HepG2 (cell line): ENCODE measurements around the gene RNU5B-1. TPM values are rescaled to one million over a fixed set of nuclear protein-coding genes. Genes with fewer than 3 reads are reported as not detected.
A peak's percentile ranks its signal among the peaks of the same experiment; 100 is the strongest.

Source experiments
- ATF7-NPFF ChIP-seq: sonication (generic); formaldehyde crosslinking; IDR thresholded peaks from 2 replicates; pipeline ENCODE4 v1.8.1; 2023; ENCODE audit warnings: mild to moderate bottlenecking, low read depth, missing genetic modification reagents, moderate library complexity
- BCLAF1 ChIP-seq: fragments of 450-650 bp; IDR thresholded peaks from 2 replicates; pipeline ENCODE4 v1.6.1; 2017; ENCODE audit warnings: mild to moderate bottlenecking
- ERF ChIP-seq: IDR thresholded peaks from 2 replicates; pipeline ENCODE4 v1.6.1; 2018; ENCODE audit warnings: missing biosample characterization, missing genetic modification reagents
- LCORL ChIP-seq, 2 experiments: fragments of 450-650 bp in 1 of 2; sonication (generic) in 1 of 2; formaldehyde crosslinking in 1 of 2; IDR thresholded peaks; 2 replicates each; pipeline versions ENCODE4 v1.5.0 to v1.6.1; 2017 to 2020; ENCODE audit warnings: antibody characterized with exemption in 1 of 2, missing genetic modification reagents in 1 of 2
- MAFF ChIP-seq: IDR thresholded peaks from 2 replicates; pipeline ENCODE4 v1.6.1; 2011; ENCODE audit warnings: low read depth, low read length, improper control_type of control experiment
- MATR3 ChIP-seq: sonication (generic); formaldehyde crosslinking; IDR thresholded peaks from 2 replicates; pipeline ENCODE4 v1.4.0; 2020; ENCODE audit warnings: missing genetic modification reagents
- NCOA5 ChIP-seq: sonication (generic); formaldehyde crosslinking; IDR thresholded peaks from 2 replicates; pipeline ENCODE4 v1.4.0; 2020; ENCODE audit warnings: missing genetic modification reagents
- NFE2L1 ChIP-seq: sonication (generic); formaldehyde crosslinking; IDR thresholded peaks from 2 replicates; pipeline ENCODE4 v1.4.0; 2020; ENCODE audit warnings: missing genetic modification reagents, mild to moderate bottlenecking, borderline replicate concordance
- NFRKB ChIP-seq: fragments of 450-650 bp; IDR thresholded peaks from 2 replicates; pipeline ENCODE4 v1.6.1; 2017
- REPIN1 ChIP-seq: sonication (generic); formaldehyde crosslinking; IDR thresholded peaks from 2 replicates; pipeline ENCODE4 v1.8.0; 2022; ENCODE audit warnings: missing genetic modification reagents, low read depth, mild to moderate bottlenecking, borderline replicate concordance
- RFX1 ChIP-seq: fragments of 450-650 bp; IDR thresholded peaks from 2 replicates; pipeline ENCODE4 v1.6.1; 2017
- RNF2 ChIP-seq: fragments of 450-650 bp; conservative IDR thresholded peaks from 2 replicates; pipeline ENCODE4 v1.6.1; 2016; ENCODE audit warnings: low read depth
- TBX3 ChIP-seq: fragments of 450-650 bp; IDR thresholded peaks from 2 replicates; pipeline ENCODE4 v1.6.1; 2017; ENCODE audit warnings: antibody characterized with exemption, mild to moderate bottlenecking, inconsistent platforms, borderline replicate concordance
- TERF1 ChIP-seq: sonication (generic); formaldehyde crosslinking; IDR thresholded peaks from 2 replicates; pipeline ENCODE4 v1.8.0; 2022; ENCODE audit warnings: mild to moderate bottlenecking, missing genetic modification reagents, moderate library complexity
- U2AF1 ChIP-seq: fragments of 200-400 bp; formaldehyde crosslinking; optimal IDR thresholded peaks from 2 replicates; pipeline ENCODE3; 2017; ENCODE audit warnings: mild to moderate bottlenecking, low read depth, low read length
- ZBTB3 ChIP-seq: sonication (generic); formaldehyde crosslinking; IDR thresholded peaks from 2 replicates; pipeline ENCODE4 v1.4.0; 2020; ENCODE audit warnings: low read depth, mild to moderate bottlenecking, moderate library complexity, missing genetic modification reagents, borderline replicate concordance
- ZFP36L1 ChIP-seq: sonication (generic); formaldehyde crosslinking; IDR thresholded peaks from 2 replicates; pipeline ENCODE4 v1.8.0; 2022; ENCODE audit warnings: mild to moderate bottlenecking, missing genetic modification reagents, moderate library complexity
- ZFX ChIP-seq: sonication (generic); formaldehyde crosslinking; IDR thresholded peaks from 2 replicates; pipeline ENCODE4 v1.4.0; 2020; ENCODE audit warnings: mild to moderate bottlenecking, low read depth, missing genetic modification reagents, moderate library complexity
- ZNF10 ChIP-seq: sonication (generic); formaldehyde crosslinking; IDR thresholded peaks from 2 replicates; pipeline ENCODE4 v1.4.0; 2020; ENCODE audit warnings: mild to moderate bottlenecking, low read depth, missing genetic modification reagents, borderline replicate concordance
- ZNF12 ChIP-seq: sonication (generic); formaldehyde crosslinking; IDR thresholded peaks from 2 replicates; pipeline ENCODE4 v1.5.0; 2020; ENCODE audit warnings: missing genetic modification reagents
- ZNF256 ChIP-seq: sonication (generic); formaldehyde crosslinking; conservative IDR thresholded peaks from 2 replicates; pipeline ENCODE4 v1.4.0; 2020; ENCODE audit warnings: missing genetic modification reagents
- ZNF513 ChIP-seq: sonication (generic); formaldehyde crosslinking; conservative IDR thresholded peaks from 2 replicates; pipeline ENCODE4 v1.5.0; 2020; ENCODE audit warnings: missing genetic modification reagents
- ZNF761 ChIP-seq: sonication (generic); formaldehyde crosslinking; conservative IDR thresholded peaks from 2 replicates; pipeline ENCODE4 v1.4.0; 2020; ENCODE audit warnings: mild to moderate bottlenecking, missing genetic modification reagents
- polyA plus RNA-seq, 8 experiments: library from polyadenylated mRNA; depleted of rRNA in 3 of 8; stranded (reverse) in 7 of 8; unstranded in 1 of 8; fragments of >200 nt; fragmentation: Illumina TruSeq in 4 of 8; extraction: Trizol in 4 of 8; gene quantifications; 2 replicates each; pipeline versions ENCODE4 v1.2.1 to v1.2.3, GENCODE V29; 2011 to 2016; ENCODE audit warnings: low read depth in 4 of 8, missing spikeins in 1 of 8, mixed read lengths in 1 of 8; ENCODE audit not compliant: insufficient read depth in 1 of 8
- total RNA-seq, 5 experiments: library from RNA; depleted of rRNA; stranded (reverse); fragments of >200 nt; fragmentation: Illumina TruSeq; extraction: Trizol; gene quantifications; 2 replicates each; pipeline ENCODE4 v1.2.3, GENCODE V29; 2016; ENCODE audit warnings: low read depth in 1 of 5

Gene RNU5B-1
- total and polyA plus RNA-seq, 2 of the 13 experiments (the other 11 are each of a cell fraction or from before 2014, with no cell fraction given), result 1,646 TPM; not detected in 1

- no peak for TF ChIP-seq BCLAF1
- no peak for TF ChIP-seq ZNF10 (CRISPR knock-in tag)
- TF ChIP-seq LCORL (IDR thresholded peaks at IDR 0.05), result no peak
- 0 out of 2 replicates have a peak, but pooled peaks have one; percentile 26 for TF ChIP-seq LCORL (CRISPR knock-in tag; IDR thresholded peaks at IDR 0.05)
- TF ChIP-seq NCOA5, result no peak
- TF ChIP-seq NFRKB, result no peak
- peak; percentile 84; the same call in 1 of the 2 replicates for TF ChIP-seq ZFP36L1 (CRISPR knock-in tag)
- no peak for TF ChIP-seq U2AF1
- TF ChIP-seq NFE2L1, result no peak
- TF ChIP-seq ZNF761, result 0 out of 2 replicates have a peak, but pooled peaks have one; percentile 49
- TF ChIP-seq TBX3, result no peak
- no peak for TF ChIP-seq TERF1 (CRISPR knock-in tag)
- TF ChIP-seq ZNF256 (CRISPR knock-in tag), result peak; percentile 31; the same call in 1 of the 2 replicates
- TF ChIP-seq RFX1, result no peak
- TF ChIP-seq ZBTB3 (CRISPR knock-in tag), result peak; percentile 86; the same call in 1 of the 2 replicates
- no peak for TF ChIP-seq ZNF513
- TF ChIP-seq ATF7-NPFF (CRISPR knock-in tag), result peak; percentile 82
- TF ChIP-seq REPIN1, result peak; percentile 89
- TF ChIP-seq ZNF12 (CRISPR knock-in tag), result no peak; the same call in 1 of the 2 replicates
- TF ChIP-seq MATR3, result no peak
- peak; percentile 24; the same call in 1 of the 2 replicates for TF ChIP-seq ZFX (CRISPR knock-in tag)
- TF ChIP-seq RNF2, result no peak
- peak; percentile 92 for TF ChIP-seq ERF (CRISPR knock-in tag)
- TF ChIP-seq MAFF, result no peak
Observed at GRCh38 chr15:65304381-65305149, at the start of gene RNU5B-1 (continued).
